ENCODE data around the gene BSCL2. TPM values are rescaled to one million over a fixed set of nuclear protein-coding genes. Genes with fewer than 3 reads are reported as not detected.

The BSCL2 gene
- total and polyA plus RNA-seq, 2 of the 13 experiments (the other 11 are each of a cell fraction or from before 2014, with no cell fraction given) = 19.5 to 21.1 TPM

DNA sequence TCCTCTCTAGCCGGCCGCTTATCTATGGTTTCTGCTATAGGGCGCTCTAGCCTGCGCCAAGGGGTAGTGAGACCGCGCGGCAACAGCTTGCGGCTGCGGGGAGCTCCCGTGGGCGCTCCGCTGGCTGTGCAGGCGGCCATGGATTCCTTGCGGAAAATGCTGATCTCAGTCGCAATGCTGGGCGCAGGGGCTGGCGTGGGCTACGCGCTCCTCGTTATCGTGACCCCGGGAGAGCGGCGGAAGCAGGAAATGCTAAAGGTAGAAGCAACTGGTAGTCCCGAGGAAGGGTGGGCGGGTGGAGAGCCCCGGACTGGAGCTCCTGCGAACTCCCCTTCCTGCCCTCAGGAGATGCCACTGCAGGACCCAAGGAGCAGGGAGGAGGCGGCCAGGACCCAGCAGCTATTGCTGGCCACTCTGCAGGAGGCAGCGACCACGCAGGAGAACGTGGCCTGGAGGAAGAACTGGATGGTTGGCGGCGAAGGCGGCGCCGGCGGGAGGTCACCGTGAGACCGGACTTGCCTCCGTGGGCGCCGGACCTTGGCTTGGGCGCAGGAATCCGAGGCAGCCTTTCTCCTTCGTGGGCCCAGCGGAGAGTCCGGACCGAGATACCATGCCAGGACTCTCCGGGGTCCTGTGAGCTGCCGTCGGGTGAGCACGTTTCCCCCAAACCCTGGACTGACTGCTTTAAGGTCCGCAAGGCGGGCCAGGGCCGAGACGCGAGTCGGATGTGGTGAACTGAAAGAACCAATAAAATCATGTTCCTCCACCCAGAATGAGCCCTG, 35.4 kb downstream of the BSCL2 start, which contains the start of the genes LBHD1 and UQCC3:
Gene LBHD1 (minus strand): TSS at position 660 of the 782 bp plus-strand sequence. CDS start 2,236 bp downstream, outside the sequence.
Gene UQCC3 (plus strand): TSS at position 66 of the 782 bp plus-strand sequence. CDS start 73 bp downstream, at position 139.
- H3K9me3 ChIP-seq (ENCODE audit: low read length) = no peaks in the 10 kb centered on the region
- DNase-seq (ENCODE audit: low spot score) (peak; percentile 79), ATAC-seq (peak; percentile 83), FAIRE-seq (peak; percentile 66)
- BruUV-seq (replicated peaks) = TSS peak; percentile 49
- H3K9ac ChIP-seq (ENCODE audit: insufficient read depth, low read depth, low read length) = peak within 1 kb of the TSS; percentile 96
- H3K27ac ChIP-seq (ENCODE audit: extremely low read length, insufficient read depth, low read length) = peak within 1 kb of the TSS; percentile 90
- peaks cover 31% of the 10 kb centered on the region for H3K79me2 ChIP-seq (ENCODE audit: insufficient read depth, low read length)
- ChIA-PET POLR2A (interaction anchor here (0.9 to 6.6 kb wide), 32 partner anchors 8 to 247 kb away, joined by 3 to 53 read pairs (median 6); partner anchors contain the start of genes AHNAK, B3GAT3, EEF1G and GANAB), CTCF (ENCODE audit: low intra/inter-chr PET ratio, low total read pairs) (no interaction called here)
- H3K4me3 ChIP-seq (replicated peaks in 1 of 3; ENCODE audit: insufficient read depth in 1 of 3, low read depth in 2 of 3, low read length in 3 of 3) = peak within 1 kb of the TSS; percentile 76 to 98 (median 91)
- intact Hi-C loops (cut with micrococcal nuclease; ENCODE audit: unreplicated experiment) = no loop called here
- H2AFZ ChIP-seq (ENCODE audit: low read length) = peak within 1 kb of the TSS; percentile 80
- H3K4me1 ChIP-seq (ENCODE audit: insufficient read depth, low read length) = peaks cover 59% of the 10 kb centered on the region
- in situ Hi-C loops (cut with HindIII; ENCODE audit: extremely low pct_ligation_motif_present, low pct_unique_long_range_greater_than_20kb) = no loop called here
- no peaks in the 10 kb centered on the region; a peak in 1 of 5 replicates for H3K27me3 ChIP-seq (ENCODE audit: control insufficient read depth in 1 of 2, insufficient read depth in 2 of 2, low read length in 2 of 2)
- peak within 1 kb of the TSS; percentile 76 for H3K4me2 ChIP-seq (ENCODE audit: low read depth, low read length)
- no peaks in the 10 kb centered on the region; the same call in 1 of the 2 replicates for H4K20me1 ChIP-seq (ENCODE audit: insufficient read depth, low read length)
- 0% methylated on average over 8 of the region's 59 CpGs for WGBS (ENCODE audit: low lambda C conversion rate)
- H3K36me3 ChIP-seq (replicated peaks in 1 of 2; ENCODE audit: control insufficient read depth in 1 of 2, insufficient read depth in 2 of 2, low read length in 2 of 2) = peaks cover 0 to 12% of the 10 kb centered on the region in 2 experiments; a peak in 2 of 5 replicates
- TF ChIP-seq, protein P1, sequence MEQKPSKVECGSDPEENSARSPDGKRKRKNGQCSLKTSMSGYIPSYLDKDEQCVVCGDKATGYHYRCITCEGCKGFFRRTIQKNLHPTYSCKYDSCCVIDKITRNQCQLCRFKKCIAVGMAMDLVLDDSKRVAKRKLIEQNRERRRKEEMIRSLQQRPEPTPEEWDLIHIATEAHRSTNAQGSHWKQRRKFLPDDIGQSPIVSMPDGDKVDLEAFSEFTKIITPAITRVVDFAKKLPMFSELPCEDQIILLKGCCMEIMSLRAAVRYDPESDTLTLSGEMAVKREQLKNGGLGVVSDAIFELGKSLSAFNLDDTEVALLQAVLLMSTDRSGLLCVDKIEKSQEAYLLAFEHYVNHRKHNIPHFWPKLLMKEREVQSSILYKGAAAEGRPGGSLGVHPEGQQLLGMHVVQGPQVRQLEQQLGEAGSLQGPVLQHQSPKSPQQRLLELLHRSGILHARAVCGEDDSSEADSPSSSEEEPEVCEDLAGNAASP (CRISPR knock-in tag; IDR thresholded peaks at IDR 0.05; ENCODE audit: borderline replicate concordance) = 0 out of 2 replicates have a peak, but pooled peaks have one; percentile 12
- no peak; the same call in 1 of the 2 replicates for TF ChIP-seq NFATC3 (CRISPR knock-in tag; IDR thresholded peaks at IDR 0.05)
- peak; percentile 74 for TF ChIP-seq ERF (CRISPR knock-in tag; IDR thresholded peaks at IDR 0.05)
- TF ChIP-seq, protein P2, sequence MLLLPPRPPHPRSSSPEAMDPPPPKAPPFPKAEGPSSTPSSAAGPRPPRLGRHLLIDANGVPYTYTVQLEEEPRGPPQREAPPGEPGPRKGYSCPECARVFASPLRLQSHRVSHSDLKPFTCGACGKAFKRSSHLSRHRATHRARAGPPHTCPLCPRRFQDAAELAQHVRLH (CRISPR knock-in tag; IDR thresholded peaks at IDR 0.05; ENCODE audit: borderline replicate concordance, low read depth) = no peak; the same call in 1 of the 2 replicates
- peak; percentile 83 for TF ChIP-seq YEATS4 (CRISPR knock-in tag; IDR thresholded peaks at IDR 0.05; ENCODE audit: borderline replicate concordance)
- TF ChIP-seq, protein P3, sequence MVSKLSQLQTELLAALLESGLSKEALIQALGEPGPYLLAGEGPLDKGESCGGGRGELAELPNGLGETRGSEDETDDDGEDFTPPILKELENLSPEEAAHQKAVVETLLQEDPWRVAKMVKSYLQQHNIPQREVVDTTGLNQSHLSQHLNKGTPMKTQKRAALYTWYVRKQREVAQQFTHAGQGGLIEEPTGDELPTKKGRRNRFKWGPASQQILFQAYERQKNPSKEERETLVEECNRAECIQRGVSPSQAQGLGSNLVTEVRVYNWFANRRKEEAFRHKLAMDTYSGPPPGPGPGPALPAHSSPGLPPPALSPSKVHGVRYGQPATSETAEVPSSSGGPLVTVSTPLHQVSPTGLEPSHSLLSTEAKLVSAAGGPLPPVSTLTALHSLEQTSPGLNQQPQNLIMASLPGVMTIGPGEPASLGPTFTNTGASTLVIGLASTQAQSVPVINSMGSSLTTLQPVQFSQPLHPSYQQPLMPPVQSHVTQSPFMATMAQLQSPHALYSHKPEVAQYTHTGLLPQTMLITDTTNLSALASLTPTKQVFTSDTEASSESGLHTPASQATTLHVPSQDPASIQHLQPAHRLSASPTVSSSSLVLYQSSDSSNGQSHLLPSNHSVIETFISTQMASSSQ (IDR thresholded peaks at IDR 0.05; ENCODE audit: low read depth) = no peak
- TF ChIP-seq, protein P3 (CRISPR knock-in tag; IDR thresholded peaks at IDR 0.05; ENCODE audit: borderline replicate concordance) = 0 out of 2 replicates have a peak, but pooled peaks have one; percentile 53
- peak; percentile 16; the same call in 1 of the 2 replicates for TF ChIP-seq ZBTB42 (CRISPR knock-in tag; IDR thresholded peaks at IDR 0.05)
- no peak for TF ChIP-seq ZNF614 (CRISPR knock-in tag; IDR thresholded peaks at IDR 0.05; ENCODE audit: borderline replicate concordance)
- TF ChIP-seq, protein P4, sequence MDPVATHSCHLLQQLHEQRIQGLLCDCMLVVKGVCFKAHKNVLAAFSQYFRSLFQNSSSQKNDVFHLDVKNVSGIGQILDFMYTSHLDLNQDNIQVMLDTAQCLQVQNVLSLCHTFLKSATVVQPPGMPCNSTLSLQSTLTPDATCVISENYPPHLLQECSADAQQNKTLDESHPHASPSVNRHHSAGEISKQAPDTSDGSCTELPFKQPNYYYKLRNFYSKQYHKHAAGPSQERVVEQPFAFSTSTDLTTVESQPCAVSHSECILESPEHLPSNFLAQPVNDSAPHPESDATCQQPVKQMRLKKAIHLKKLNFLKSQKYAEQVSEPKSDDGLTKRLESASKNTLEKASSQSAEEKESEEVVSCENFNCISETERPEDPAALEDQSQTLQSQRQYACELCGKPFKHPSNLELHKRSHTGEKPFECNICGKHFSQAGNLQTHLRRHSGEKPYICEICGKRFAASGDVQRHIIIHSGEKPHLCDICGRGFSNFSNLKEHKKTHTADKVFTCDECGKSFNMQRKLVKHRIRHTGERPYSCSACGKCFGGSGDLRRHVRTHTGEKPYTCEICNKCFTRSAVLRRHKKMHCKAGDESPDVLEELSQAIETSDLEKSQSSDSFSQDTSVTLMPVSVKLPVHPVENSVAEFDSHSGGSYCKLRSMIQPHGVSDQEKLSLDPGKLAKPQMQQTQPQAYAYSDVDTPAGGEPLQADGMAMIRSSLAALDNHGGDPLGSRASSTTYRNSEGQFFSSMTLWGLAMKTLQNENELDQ (CRISPR knock-in tag; IDR thresholded peaks at IDR 0.05; ENCODE audit: borderline replicate concordance) = no peak
- TF ChIP-seq MTA3 (CRISPR knock-in tag; IDR thresholded peaks at IDR 0.05) = no peak
- peak; percentile 84 for TF ChIP-seq AGO2 (optimal IDR thresholded peaks at IDR 0.05; ENCODE audit: low read depth, low read length)
- TF ChIP-seq, protein P5, sequence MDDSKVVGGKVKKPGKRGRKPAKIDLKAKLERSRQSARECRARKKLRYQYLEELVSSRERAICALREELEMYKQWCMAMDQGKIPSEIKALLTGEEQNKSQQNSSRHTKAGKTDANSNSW (CRISPR knock-in tag; IDR thresholded peaks at IDR 0.05; ENCODE audit: borderline replicate concordance) = no peak
- TF ChIP-seq ARNT2 (CRISPR knock-in tag; IDR thresholded peaks at IDR 0.05; ENCODE audit: low read depth) = peak; percentile 90

Data from HepG2 (cell line).